ENCODE results near the gene PHB1.

DNA sequence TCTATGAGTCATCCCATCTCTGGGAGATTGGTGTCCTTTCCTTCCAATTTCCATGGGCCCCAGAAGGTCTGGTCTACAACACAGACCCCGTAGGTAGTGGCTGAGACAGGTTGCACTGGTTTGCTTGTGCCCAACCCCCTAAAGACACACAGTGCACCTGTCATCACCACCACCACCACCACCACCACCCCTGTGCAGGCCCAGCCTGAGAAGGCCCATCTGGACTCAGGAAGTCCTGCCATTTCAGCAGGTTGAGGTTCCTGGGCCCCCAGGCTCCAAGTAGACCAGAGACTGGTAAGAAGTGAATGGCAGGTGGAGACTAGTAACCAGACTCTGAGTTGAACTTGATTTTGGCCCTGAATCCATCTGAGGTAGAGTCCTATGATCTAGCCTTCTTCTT, 25.9 kb upstream of the PHB1 start:
- TF ChIP-seq CTCF (IDR thresholded peaks at IDR 0.05) (no peak), REST (IDR thresholded peaks at IDR 0.05; ENCODE audit: insufficient read depth in 1 of 2, low read depth in 2 of 2, low read length in 1 of 2) (no peak), SIN3A (IDR thresholded peaks at IDR 0.05; ENCODE audit: borderline replicate concordance, insufficient read depth, low read depth, low read length) (no peak), POLR2AphosphoS5 (IDR thresholded peaks at IDR 0.05; ENCODE audit: low read depth, low read length) (no peak), TCF7L2 (IDR thresholded peaks at IDR 0.05; ENCODE audit: low read depth, low read length) (no peak)
